Stimulated activated CD4-positive, alpha-beta T cell treated with anti-CD3 and anti-CD28 coated beads, Interleukin-1b, Interleukin-23, amount 100 ng/mL, for 4 hours (primary cell): Measurements from ENCODE around the gene DNAJC6.
"Not testable (repeated sequence)": the region's sequence is repeated elsewhere in the genome, so short reads cannot be mapped to it uniquely, and the experiment has no call there.

ENCODE experiments used
- DNase-seq, 2 donors: peaks; one replicate each; pipeline ENCODE4 v3.0.0-alpha.2; 2020; ENCODE audit warnings: low read depth in 2 of 2

Gene DNAJC6

DNA sequence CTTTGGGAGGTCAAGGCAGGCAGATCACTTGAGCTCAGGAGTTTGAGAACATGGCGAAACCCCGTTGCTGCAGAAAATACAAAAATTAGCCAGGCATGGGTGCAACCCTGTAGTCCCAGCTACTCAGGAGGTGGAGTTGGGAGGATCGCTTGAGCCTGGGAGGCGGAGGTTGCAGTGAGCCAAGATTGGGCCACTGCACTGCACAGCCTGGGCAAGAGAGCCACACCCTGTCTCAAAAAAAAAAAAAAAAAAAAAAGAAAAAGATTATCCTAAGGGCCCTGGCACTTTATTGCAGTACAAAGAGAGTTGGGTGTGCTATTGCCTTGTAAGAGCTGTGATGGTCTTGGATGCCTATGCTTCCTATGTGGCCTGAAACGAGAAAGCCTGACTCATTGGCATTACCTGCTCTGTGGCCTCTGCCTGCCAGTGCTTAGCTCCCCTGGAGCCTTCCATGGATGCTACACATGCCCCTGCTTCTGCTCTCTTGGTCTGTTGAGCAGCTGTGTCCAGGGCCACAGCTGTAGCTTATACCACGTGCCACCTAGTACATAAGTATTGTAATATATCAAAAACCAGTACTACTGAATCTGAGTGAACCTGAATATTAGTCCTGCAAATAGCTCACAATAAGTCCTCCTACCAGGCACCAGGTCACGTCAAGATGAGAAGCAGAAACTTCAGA, 45.8 kb downstream of the DNAJC6 start:
- no peak for DNase-seq

DNA sequence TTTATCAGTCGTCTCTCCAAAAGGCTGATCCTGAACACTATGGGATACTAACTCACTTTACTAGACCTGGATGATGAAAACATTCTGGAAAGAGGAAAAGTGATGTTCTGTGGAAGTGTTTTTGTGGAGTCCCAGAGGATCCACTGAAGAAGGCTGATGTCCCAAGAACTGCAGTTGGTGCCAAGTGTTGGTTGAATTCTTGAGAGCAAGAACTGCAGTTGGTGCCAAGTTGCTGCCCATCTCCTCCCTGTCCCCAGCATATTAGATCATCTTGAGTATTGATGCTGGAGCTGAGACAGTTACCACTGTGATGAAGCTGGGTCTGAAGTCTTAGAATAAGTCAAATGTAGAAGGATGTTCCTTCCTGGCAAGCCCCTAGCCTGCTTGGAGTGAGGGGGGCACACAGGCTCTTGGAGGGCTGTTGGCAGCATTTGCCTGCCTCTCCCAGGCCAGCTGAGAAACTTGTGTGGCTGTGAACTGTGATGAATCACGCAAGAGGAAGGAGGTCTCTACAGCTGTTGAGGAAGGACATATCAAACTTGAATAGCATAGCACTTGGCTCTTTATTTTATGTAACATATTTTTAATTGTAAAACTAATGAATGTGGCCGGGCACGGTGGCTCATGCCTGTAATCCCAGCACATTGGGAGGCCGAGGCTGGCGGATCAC, 48.1 kb downstream of the DNAJC6 start:
- DNase-seq, result no peak

DNA sequence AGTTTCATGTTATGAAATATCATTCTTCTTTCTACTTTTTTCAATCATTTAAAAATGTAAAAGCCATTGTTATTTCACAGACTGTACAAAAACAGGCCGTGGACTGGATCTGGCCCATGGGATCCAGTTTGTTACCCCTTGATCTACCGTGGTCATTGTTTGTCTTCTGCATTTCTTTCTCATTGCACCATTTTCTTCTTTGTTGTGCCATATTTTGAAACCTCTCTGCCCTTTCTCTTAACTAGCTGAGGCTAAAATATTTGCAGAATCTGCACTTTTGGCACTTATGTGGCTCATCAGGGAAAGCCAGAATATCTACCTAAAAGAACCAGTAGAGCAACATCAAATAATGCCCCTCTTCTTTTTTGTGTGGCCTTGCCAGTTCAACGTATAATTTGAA, 50.5 kb downstream of the DNAJC6 start:
- DNase-seq, result no peak

DNA sequence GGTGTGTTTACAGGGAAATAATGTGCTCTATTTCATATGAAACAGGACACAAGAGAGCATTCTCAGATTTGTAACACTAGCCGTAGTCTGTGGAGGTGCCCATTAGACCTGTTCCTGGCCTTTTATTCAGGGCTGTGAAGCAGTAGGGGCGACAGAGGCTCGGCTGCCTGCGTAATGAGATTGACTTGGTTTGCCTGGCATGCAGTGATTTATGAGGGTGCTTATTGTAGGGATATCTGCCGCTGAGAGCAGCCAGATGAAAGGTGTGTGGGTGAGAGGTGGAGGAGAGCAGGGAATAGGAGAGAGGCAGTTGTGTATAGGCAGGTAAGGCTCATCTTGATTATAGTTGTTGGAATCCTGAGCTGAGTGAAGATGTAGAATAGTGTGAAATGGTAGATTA, 51.3 kb downstream of the DNAJC6 start:
- no peak for DNase-seq

DNA sequence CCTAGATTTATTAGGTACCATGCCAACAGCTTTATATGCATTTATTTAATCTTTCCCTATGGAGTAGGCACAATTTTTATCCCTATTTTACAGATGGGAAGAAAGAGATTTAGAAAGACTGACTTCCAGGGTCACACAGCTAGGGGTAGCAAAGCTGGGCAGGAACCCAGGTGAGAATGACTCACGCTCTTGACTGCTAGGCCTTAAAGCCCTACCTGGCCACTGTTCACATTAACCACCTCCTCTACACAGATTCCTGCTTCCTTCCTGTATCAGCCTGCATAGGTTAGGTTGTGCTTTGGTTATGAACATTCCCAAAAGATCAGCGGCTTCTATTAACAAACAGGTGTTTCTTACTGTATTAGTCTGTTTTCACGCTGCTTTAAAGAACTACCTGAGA, 53.2 kb downstream of the DNAJC6 start:
- no peak for DNase-seq

DNA sequence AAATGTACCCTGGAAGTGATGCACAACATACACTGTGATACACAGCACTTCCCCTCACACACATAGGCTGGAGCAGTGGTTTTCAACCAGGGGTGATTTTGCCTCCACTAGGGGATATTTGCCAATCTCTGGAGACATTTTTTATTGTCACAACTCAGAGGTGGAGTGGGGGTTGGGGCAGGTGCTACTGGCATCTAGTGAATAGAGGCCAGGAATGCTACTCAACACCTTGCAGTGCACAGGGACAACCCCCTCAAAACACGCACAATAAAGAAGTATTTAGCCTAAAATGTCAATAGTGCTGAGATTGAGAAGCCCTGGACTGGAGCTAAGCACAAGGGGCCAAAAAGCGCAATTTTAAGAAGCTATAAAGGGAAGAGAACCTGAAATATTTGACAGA, 54.1 kb downstream of the DNAJC6 start:
- no peak for DNase-seq

GRCh38 chr1:65368403-65368802, 59.1 kb downstream of the DNAJC6 start:
- DNase-seq, result no peak

GRCh38 chr1:65371544-65371943, 62.2 kb downstream of the DNAJC6 start:
- DNase-seq, result no peak

GRCh38 chr1:65372557-65372956, 63.2 kb downstream of the DNAJC6 start:
- DNase-seq, result no peak

DNA sequence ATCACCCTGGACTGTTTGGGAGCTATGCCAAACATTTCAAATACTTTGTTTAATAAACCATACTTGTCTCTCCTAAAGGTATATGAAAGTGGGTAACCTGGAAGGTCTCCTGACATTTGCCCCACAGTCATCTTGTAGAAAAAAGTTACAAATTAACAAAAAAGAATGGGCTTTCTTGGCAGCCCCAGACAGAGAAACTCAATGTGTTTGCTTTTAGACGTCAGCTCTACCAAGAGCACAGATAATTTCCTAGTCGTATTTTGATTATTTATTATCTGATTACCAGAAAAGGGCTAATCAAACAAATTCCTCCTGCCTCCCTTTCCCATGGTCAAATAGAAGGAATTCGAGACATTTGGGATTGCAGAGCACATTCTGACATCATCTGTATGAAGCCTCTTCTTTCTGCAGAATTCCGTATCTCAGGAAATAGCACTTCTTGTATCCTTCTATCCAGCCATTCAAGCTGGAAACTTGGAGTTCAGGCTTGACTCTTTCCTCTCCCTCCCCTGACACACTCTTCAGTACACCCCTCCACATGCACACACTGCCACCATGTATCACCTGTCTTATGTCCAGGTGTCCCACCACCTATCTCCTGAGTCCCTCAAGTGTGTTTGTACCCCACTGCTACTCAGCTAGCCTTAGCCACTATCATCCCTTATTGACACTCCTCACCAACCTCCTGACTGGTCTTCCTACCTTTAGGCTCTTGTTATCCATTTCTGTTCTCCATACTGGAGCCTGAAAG, 68.3 kb downstream of the DNAJC6 start:
- DNase-seq, result no peak

DNA sequence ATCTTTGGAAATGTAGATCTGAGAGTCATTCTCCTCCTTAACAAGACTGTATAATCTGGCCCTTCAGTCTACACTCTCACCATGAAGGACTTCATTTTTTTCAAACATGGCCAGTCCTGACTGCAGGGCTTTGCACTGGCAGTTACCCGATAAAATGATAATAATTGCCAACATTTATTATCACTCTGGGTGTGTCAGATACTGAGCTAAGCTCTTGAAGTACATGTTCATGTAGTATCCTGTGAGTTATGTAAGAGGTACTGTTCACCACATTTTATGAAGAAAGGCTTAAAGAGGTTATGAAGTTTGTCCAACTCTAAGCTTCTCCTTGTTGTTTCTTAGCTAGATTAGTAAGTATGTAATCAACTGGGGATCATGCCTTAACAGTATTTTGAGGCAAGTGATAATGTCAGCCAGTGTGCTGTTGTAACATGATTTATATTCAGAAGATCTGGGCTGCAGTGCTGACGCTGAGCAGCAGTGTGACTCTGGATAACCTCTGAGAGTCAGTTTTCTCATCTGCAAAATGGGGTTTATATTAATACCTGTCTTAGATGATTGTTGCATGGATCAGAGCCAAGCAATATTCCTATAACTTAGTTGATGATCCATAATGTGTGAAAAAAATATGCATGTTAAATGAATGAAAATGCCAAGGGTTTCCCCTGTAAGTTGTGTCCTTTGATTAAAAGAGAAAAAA, 69.1 kb downstream of the DNAJC6 start:
- DNase-seq, result no peak

- not testable (repeated sequence) for DNase-seq
These were observed 75.1 kb downstream of the DNAJC6 start for GRCh38 chr1:65384426-65384825.

- no peak for DNase-seq
These were observed 77.1 kb downstream of the DNAJC6 start for GRCh38 chr1:65386439-65386838.

- DNase-seq, result no peak
These were observed 78.5 kb downstream of the DNAJC6 start for GRCh38 chr1:65387821-65388220.

- DNase-seq, result no peak
These were observed 79.8 kb downstream of the DNAJC6 start for GRCh38 chr1:65388908-65389695.

- DNase-seq, result no peak
These were observed 83.2 kb downstream of the DNAJC6 start for GRCh38 chr1:65392497-65392896.

DNA sequence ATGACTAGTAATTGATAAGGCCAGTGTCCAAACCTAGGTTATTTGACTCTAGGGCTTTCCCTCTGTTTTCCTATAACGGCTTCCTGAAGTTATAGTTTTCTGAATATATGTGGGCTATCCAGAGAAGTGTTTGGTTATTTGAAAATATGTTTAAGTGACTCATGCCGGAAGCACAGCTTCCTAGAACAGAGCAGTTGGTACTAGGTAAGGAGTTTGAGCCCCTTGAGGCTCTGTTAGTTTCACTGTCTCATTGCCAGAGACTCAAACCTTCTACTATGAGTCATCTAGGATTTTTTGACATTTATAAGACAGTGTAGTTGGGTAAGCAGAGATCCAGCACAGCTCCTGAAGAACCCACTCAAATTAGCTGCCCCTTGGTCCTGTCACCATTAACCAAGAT, 84.0 kb downstream of the DNAJC6 start:
- DNase-seq, result peak in 1 of 2 donors; percentile 1

DNA sequence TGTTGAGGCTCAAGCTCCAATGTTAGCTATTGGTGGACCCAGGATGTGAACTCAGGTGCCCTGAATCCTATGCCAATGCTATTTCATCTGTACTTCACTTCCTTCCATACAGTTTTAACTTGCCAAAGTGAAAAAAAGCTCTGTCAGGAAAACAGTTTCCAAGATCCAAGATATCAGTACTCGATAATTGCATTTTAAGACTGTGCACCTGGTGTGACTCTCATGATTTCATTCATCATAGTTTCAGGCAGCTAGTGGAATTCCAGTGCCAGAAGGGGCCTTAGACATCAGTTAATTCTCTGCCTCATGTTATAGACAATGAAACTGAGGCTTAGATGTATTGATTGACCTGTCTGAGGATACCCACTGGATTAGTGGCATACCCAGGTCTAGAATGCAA, 84.6 kb downstream of the DNAJC6 start:
- no peak for DNase-seq

DNA sequence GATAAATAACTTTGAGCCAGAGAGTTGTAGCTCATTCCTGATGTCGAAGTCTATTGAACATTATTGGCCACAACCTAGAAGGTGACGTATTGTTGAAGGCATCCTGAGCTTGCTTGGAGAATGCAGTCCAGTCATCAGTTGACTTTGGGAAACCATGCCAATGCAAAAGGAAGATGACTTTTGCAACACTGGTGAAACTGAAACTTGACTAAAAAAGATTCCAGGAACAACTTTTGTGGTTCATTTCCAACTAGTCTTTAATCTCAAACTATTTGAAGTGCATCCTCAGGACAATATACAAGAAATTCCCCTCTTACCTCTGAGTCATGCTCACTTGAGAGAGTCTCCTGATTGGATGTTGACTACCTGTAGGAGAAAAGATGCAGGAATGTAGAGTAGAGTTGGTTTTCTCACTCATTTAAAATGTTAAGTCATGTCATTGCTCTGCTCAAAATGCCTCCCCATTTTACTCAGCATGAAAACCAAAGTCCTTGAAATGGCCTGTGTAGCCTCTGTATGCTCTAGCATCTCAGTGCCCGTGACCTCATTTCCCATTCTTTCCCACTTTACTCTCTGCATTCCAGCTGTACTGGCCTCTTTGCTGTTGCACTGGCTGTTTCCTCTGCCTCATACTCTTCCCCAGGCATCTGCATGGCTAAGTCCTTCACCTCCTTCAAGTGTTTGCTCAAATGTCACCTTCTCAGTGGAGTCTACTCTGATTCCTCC, 86.7 kb downstream of the DNAJC6 start:
- no peak for DNase-seq

- no peak for DNase-seq
These were observed 88.7 kb downstream of the DNAJC6 start for GRCh38 chr1:65398083-65398482.

DNA sequence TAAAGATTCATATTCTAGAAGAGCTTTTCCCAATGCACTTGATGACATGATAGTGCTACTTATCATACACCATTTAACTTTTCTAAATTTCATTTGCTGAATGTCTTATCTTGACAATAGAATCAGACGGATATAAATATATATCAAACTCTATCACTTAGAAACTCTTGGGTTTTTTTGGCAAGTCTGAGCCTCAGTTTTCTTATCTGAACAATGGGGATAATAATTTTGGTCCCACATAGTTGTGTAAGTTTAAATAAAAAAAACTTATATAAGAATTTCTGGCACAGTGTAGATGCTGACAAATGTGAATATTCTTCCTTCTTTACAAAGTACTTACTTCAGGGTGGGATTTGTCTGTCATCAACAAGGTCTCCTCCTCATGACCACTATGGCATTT, 89.7 kb downstream of the DNAJC6 start:
- DNase-seq, result no peak
